Measurements from ENCODE around the gene UIMC1.

DNA sequence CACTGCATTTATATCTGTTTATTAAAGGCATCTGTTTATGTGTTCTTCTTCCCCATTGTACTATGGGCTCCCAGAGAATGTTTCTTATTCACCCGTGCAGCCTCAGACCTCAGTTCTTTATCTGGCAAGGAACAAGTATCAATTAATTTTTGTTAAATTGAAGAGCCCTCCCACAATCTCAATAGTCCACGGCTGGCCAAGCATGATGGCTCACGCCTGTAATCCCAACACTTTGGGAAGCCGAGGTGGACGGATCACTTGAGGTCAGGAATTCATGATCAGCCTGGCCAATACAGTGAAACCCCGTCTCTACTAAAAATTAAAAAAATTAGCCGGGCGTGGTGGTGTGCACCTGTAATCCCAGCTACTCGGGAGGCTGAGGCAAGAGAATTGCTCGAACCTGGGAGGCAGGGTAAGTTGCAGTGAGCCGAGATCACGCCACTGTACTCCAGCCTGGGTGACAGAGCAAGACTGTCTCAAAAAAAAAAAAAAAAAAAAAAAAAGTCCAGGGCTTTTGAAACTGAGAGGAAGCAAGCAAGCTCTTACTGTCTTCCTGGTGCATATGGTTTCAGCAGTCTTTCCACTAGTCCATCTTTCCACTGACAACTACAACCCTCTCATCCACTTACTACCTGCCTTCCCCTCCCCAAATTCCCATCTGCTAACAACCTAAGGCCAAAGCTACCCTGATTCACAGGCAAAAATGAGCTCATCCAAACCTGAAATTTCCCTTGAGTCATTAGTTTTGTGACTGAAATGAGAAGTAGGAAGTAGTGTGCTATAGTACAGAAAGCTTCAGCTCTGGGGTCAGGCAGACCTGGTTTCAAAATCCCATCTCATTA lies 105.1 kb downstream of the UIMC1 start:
- TF ChIP-seq, protein P1, sequence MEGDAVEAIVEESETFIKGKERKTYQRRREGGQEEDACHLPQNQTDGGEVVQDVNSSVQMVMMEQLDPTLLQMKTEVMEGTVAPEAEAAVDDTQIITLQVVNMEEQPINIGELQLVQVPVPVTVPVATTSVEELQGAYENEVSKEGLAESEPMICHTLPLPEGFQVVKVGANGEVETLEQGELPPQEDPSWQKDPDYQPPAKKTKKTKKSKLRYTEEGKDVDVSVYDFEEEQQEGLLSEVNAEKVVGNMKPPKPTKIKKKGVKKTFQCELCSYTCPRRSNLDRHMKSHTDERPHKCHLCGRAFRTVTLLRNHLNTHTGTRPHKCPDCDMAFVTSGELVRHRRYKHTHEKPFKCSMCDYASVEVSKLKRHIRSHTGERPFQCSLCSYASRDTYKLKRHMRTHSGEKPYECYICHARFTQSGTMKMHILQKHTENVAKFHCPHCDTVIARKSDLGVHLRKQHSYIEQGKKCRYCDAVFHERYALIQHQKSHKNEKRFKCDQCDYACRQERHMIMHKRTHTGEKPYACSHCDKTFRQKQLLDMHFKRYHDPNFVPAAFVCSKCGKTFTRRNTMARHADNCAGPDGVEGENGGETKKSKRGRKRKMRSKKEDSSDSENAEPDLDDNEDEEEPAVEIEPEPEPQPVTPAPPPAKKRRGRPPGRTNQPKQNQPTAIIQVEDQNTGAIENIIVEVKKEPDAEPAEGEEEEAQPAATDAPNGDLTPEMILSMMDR (IDR thresholded peaks at IDR 0.05) = no peak
- no peak for TF ChIP-seq POLR2A (IDR thresholded peaks at IDR 0.05)
